Posterior vena cava (tissue), 2 donors: Measurements from ENCODE around the gene SLC38A11. TPM values are rescaled to one million over a fixed set of nuclear protein-coding genes. Genes with fewer than 3 reads are reported as not detected.

Experiments used
- DNase-seq: peaks from one replicate; pipeline ENCODE4 v3.0.0-alpha.2; 2020; ENCODE audit warnings: low spot score
- intact Hi-C, 2 donors: fragments of 100-400 bp; cut with DNase I; formaldehyde crosslinking; loops; one replicate each; pipeline versions ENCODE4 v1.14.1 to v1.14.2; 2022 to 2023
- total RNA-seq, 2 donors: library from RNA; stranded (reverse); fragmentation: NEBNext Ultra II Directional; extraction: Animal tissue kit (Norgen Biotek cat#: 25700); gene quantifications; one replicate each; pipeline ENCODE4 v1.2.1, GENCODE V29; 2021
- donor health status: DM: yes; HTN: yes; CAD: no.
- donor health status: DM: yes; HTN: yes; CAD: no.

The SLC38A11 gene
- total RNA-seq, 2 donors from 2014 or later: 1.3 to 2.1 TPM

GRCh38 chr2:164859251-164859818, 96.0 kb downstream of the SLC38A11 start:
- no peak for DNase-seq
- intact Hi-C loops: no loop called here

- no peak for DNase-seq
- intact Hi-C loops: no loop called here
Observed at GRCh38 chr2:164852086-164852485, 103.2 kb downstream of the SLC38A11 start.

GRCh38 chr2:164850235-164850634, 105.1 kb downstream of the SLC38A11 start:
- intact Hi-C loops: no loop called here
- no peak for DNase-seq

- intact Hi-C loops: no loop called here
- no peak for DNase-seq
Observed at GRCh38 chr2:164849506-164849905, 105.8 kb downstream of the SLC38A11 start.

GRCh38 chr2:164847981-164848741, 107.2 kb downstream of the SLC38A11 start:
- intact Hi-C loops: no loop called here
- no peak for DNase-seq

GRCh38 chr2:164847291-164847690, 108.0 kb downstream of the SLC38A11 start:
- DNase-seq: no peak
- intact Hi-C loops: no loop called here

- no peak for DNase-seq
- intact Hi-C loops: no loop called here
Observed at GRCh38 chr2:164846276-164846675, 109.0 kb downstream of the SLC38A11 start.

Other genes with a start within 250 kb of the SLC38A11 start
- 10 to 100 TPM; 76.9 to 92.6 TPM for gene COBLL1, start 113.7 kb downstream of the SLC38A11 start, total RNA-seq
- gene SCN3A, start 248.5 kb upstream of the SLC38A11 start, total RNA-seq: 1 to 10 TPM; 5.1 to 5.8 TPM